DMS 273 treated with DMSO at 0.1 percent for 48 hours (cell line): ENCODE data around the gene TPH2.

ENCODE experiments used
- DNase-seq: peaks from one replicate; lab custom pipeline; 2025; lab: John Stamatoyannopoulos, UW

The TPH2 gene

DNA sequence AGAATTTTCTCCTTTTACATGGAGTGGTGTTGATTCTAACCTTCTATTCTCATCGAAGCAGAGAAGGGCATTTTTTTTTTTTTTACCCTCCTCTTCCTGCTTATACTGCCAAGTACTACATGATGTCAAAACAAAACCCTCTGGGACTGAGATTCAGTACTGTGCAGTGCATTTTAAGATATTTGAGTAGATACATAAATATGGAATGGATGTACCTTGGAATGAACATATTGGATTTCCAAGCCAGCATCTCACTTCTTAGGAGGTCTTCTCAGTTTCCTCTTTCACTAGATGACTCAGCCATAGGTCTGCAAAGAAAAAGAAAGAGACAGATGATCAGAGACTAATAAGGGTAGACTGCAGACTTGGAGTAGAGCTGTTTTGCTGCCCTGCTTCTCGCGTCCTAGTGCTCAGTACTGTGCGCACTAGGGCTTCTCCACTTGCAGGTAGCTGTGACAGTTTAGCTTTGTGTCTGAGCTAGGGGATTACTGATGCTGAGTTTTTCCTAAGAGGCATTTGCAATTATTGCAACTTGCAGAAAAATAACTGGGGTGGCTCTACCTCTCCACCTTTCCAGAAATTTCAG, 20.4 kb downstream of the TPH2 start:
- DNase-seq = no peak

DNA sequence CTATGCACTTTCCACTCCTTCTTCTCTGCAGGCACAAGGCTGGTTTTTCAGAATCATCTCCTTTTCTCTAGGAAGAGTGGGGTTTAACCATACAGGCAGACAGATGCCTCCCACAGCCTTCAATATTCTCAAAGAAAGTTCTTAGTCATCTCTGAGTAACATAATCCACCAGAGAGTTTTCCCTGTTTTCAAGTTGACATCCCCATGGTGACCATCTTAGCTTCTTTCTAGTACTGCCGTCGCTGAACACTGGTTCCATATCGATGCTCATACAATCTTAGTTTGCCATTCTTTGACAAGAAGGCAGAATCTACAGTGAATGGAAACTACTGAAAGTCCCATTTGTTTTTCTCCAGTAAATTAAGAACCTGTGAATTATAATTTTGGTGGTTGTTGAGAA, 28.6 kb downstream of the TPH2 start:
- DNase-seq = no peak

DNA sequence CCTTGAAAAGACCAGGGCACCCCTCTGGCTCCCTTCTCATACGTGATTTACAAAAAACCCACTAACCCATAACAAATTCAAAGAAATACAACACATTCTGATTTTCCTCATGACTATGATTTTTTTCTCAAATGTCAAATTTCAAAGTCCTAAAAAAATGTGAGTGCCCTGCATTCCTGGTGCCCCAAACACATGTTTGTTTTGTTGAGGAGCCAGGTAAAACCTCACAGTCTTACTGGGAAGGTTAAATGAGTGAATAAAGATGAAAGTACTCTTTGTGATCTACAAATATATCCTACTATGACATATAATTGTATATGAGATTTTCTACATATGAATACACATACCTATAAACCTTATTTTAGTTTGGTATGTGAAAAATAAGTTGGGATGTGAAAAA, 30.7 kb downstream of the TPH2 start:
- DNase-seq = no peak

GRCh38 chr12:71970031-71970430, 31.4 kb downstream of the TPH2 start:
- DNase-seq = no peak

DNA sequence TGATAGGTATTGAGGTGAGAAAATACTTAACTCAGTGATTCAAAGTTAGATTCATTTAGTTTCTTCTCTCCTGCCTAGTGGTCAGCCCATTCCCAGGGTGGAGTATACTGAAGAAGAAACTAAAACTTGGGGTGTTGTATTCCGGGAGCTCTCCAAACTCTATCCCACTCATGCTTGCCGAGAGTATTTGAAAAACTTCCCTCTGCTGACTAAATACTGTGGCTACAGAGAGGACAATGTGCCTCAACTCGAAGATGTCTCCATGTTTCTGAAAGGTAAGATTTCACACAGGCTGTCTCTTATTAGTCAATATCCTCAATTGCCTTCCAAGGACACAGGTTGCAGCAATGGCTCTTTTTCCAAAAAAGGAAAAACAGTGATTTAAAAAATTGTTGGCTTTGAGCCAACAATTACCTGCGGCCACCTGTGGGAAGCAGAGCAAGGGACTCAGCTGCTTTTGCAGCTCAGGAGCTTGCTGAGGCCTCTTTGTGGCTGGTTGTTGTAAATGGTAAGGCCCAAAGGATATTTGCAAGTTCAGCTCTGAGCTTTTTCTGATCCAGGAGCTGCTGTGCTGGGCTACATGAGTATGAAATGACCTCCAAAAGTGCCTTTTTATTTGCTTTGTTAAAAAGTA, 33.9 kb downstream of the TPH2 start:
- no peak for DNase-seq

DNA sequence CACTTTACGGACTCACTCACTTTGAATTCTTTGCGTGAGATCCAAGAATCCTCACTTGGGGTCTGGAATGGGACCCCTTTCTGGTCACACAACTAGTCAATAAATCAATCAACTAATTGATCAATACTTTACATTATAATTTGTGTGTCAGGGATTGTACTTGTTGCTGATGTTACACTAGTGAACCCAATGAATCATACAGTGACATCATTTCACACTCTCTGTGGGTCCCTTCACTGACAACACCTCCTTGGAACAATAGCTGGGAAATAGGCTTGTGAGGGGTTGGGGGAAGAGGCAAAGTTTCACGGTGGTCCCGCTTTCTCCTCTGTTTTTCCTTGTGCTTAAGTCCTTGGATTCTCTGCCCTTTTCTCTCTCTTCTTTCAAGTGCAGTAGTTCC, 35.0 kb downstream of the TPH2 start:
- DNase-seq = no peak

GRCh38 chr12:71980538-71980937, 41.9 kb downstream of the TPH2 start:
- DNase-seq = no peak

- no peak for DNase-seq
These were observed 42.5 kb downstream of the TPH2 start for GRCh38 chr12:71981149-71981548.

- no peak for DNase-seq
These were observed 56.1 kb downstream of the TPH2 start for GRCh38 chr12:71994715-71995114.

DNA sequence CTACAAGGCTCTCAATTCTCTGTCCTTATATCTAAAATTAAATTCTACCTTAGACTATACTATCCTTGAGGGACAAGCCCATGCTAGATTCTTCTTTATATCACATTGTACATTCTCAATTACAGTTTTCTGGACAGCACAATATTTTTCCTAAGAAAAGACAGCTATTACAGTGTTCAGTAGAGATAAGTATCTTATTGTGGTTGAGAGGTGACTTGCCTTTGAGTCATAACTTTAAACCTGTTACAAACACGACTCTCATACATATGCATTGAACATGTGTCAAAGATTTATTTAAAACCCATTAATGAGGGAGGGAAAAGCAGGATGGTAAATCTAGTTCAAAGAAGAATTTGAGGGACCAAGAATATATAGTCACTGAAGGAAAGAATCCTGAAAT, 61.1 kb downstream of the TPH2 start:
- no peak for DNase-seq

DNA sequence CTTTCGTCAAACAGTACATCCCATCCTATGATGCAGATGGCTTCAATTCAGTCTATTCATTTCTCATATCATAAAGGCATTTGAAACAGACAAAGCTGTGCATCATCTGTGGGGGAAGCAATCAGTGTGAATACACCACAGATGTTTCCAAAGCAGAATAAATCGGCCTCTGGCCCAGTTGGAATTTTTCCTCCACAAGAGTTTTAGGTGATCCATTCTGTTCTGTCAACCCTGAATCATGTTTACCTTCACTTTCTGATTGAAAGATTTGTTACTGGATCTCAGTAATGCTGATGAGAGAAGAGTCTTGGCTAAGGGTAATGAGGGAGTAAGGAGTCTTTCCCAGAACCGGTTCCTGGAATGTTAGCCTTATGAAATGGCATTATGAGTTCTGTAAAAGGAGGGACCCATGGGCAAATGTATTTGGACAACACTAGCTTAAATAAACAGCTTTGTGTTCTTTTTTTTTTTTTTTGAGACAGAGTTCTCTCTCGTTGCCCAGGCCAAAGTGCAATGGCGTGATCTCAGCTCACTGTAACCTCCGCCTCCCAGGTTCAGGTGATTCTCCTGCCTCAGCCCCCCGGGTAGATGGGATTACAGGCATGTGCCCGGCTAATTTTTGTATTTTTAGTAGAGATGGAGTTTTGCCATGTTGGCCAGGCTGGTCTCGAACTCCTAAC, 62.5 kb downstream of the TPH2 start:
- DNase-seq = no peak

DNA sequence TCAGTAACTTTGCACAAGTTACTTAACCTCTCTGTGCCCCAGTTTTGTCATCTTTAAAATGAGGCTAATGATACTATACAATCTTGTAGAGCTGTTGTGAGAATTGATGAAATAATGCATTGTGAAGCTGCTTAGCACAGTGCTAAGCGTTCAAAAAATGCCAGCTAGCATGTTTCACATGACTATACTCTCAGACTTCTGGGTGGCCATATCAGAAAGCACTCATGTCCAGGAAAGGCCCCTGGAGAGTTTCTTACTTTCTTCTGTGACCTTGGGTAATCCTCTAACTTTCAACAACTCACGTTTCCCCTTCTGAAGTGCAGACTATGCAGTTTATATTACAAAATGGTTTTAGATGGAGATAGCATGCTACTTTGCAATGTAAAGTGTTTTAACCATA, 68.1 kb downstream of the TPH2 start:
- DNase-seq = no peak

DNA sequence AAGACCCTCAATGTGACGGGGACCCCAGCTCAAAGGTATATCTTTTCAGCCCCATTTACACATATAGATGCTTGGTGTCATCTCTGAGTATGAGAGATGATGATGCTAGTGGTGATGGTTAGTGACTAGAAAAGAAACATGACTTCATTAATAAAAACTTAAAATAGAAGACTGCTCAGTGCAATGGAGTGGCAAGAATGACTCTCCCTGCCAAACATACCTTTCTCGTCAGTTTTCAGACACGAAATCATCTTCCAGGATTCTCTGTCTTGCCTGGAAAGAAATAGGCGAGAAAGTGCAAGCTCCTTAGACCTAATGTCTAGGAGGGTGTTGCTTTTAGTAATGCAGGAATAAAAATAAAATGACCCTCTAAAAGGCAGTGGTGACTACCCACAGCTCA, 71.7 kb downstream of the TPH2 start:
- DNase-seq = no peak

- DNase-seq = no peak
These were observed 72.7 kb downstream of the TPH2 start for GRCh38 chr12:72011374-72011773.

- DNase-seq = no peak
These were observed 74.2 kb downstream of the TPH2 start for GRCh38 chr12:72012874-72013273.

DNA sequence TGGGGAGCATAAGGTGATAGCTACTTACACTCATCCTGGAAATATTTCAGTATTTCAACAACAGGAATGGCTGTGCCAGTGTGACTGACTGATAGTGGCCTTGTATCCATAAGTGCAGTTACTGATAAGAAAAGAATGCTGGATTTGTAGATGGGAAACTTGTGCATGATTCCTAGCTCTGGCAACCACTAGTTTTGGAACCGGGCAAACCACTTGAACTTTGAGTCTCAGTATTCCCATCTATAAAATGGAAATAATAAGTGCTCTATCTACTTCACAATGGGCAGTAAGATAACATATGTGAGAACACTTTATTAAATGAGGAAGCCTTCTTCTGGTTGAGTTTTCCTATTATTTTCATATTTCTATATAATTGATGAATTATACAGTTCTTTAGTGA, 77.2 kb downstream of the TPH2 start:
- no peak for DNase-seq

DNA sequence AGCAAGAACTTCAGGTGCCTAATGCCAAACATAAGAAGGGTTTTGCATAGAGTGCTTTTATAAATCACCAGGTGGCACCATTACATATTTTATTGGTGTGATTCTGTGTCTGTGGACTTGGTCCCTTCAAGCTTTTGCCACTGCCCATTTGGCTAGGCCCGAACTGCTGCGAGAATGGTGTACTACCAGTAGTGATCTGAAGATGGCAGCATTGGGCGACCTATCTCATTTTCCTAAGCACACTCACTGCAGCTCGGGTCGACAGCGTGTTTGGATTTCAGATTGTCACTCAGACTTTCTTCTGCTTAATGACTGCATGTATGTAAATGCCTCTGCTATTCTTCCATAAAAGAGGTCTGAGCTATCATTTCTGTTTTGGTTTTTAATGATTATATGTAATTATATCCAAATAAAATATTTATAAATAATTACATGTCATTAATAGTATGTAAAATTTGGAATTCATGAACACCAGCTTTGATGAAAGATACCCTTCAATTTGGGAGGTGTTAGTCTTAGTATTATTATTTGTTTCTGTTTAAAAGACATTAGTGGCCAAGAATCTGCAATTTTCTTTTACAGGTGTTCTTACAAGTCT, 78.5 kb downstream of the TPH2 start:
- peak; percentile 37 for DNase-seq

GRCh38 chr12:72018036-72018435, 79.4 kb downstream of the TPH2 start:
- DNase-seq = no peak

DNA sequence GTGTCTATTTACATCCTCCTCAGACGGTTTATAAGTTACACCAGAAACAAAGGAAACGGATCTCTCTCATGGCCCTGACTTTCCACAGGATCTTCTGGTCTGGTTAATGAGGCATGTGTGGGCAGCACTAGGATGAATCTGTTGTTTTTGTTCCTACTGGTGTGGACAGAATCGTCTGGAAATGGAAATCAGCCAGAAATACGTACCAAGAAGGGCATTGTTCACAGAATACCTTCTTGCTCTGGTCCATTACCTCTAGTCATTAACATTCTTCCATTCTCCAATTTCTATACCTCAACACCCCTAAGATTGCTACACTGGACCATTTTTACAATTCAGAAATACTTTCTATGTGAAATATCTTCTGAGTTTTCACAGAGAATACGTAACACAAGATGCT, 86.0 kb downstream of the TPH2 start:
- no peak for DNase-seq

GRCh38 chr12:72025524-72025923, 86.9 kb downstream of the TPH2 start:
- DNase-seq = no peak

DNA sequence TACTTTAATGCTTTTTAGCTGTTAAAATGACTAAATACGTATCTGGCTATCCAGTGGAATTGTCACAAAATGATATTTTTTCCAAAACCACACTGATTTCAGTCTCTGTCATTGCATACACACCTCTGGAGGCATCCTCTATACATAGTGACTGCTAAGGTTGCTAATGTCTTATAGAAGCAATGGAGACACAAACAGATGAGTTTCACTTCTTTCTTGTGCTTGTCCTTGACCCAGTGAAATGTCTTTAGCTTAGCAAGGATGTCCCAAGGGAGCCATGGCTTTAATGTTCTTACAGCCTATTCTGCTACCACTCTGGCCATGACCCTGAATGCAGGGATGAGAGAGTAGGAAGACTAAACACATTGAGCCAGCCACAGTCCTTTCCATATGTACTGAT, 90.3 kb downstream of the TPH2 start:
- DNase-seq = no peak

DNA sequence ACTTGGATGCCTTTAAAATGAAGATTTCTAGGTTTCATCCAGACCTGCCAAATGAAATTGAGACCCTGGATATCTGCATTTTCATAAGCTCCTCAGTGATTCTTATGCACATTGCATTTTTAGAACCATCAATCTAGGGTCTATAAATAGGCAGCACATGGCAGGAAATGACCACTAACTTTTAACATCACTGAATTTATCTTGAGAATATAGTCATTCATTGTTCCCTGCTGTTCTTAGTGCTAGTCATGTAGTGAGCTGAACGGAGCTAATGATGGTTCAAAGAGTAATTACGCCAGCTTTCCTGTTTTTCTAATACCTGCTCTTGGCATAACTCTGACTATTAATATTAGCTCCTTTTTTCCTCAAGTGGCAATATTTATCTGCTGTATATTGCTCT, 91.6 kb downstream of the TPH2 start:
- DNase-seq = no peak

- DNase-seq = no peak
These were observed 92.4 kb downstream of the TPH2 start for GRCh38 chr12:72031066-72031465.
